IMR-90 (cell line): Measurements from ENCODE around the gene GABARAPL2. TPM values are rescaled to one million over a fixed set of nuclear protein-coding genes. Genes with fewer than 3 reads are reported as not detected.

Experiments used
- ATAC-seq: fragments of 200-7000 bp; cut with Tn5 transposase; 2 replicates; pipeline ENCODE4 v1.9.1; 2020; ENCODE audit warnings: low read depth, mild to moderate bottlenecking, moderate library complexity
- BruUV-seq: library from RNA; stranded (reverse); fragments of 400-500 nt; replicated peaks from 2 replicates; lab custom pipeline; 2021; lab: Mats Ljungman, UMichigan
- CTCF ChIA-PET: fragments of 300-600 bp; formaldehyde crosslinking; extraction: SDS; loops from one replicate; lab custom pipeline; 2021; ENCODE audit warnings: antibody characterized with exemption; lab: Yijun Ruan, JAX
- POLR2A ChIA-PET: fragments of 300-600 bp; sonication (Branson Sonifier 250); formaldehyde crosslinking; loops from one replicate; lab custom pipeline; 2022; ENCODE audit warnings: antibody characterized with exemption; ENCODE audit not compliant: unreplicated experiment; lab: Charles Lee
- DNase-seq: peaks from one replicate; pipeline ENCODE4 v3.0.0; 2013
- H2AFZ ChIP-seq: replicated peaks from 2 replicates; pipeline ENCODE3; 2013; ENCODE audit warnings: low read length, mild to moderate bottlenecking; ENCODE audit not compliant: poor library complexity
- H2AK5ac ChIP-seq: 2 replicates; pipeline ENCODE4 v1.6.1; 2013; ENCODE audit warnings: low read depth, low read length, inconsistent platforms
- H2AK9ac ChIP-seq: replicated peaks from 2 replicates; pipeline ENCODE3; 2013; ENCODE audit warnings: mild to moderate bottlenecking, low read depth, low read length, moderate library complexity; ENCODE audit not compliant: poor library complexity
- H2BK120ac ChIP-seq: 2 replicates; pipeline ENCODE4 v1.6.1; 2013; ENCODE audit warnings: low read depth, low read length, inconsistent platforms
- H2BK15ac ChIP-seq: 3 replicates; pipeline ENCODE4 v1.6.1; 2013; ENCODE audit warnings: low read depth, low read length, inconsistent platforms
- H2BK20ac ChIP-seq: 2 replicates; pipeline ENCODE4 v1.6.1; 2013; ENCODE audit warnings: low read depth, mild to moderate bottlenecking, inconsistent platforms, low read length, moderate library complexity
- H2BK5ac ChIP-seq: 2 replicates; pipeline ENCODE4 v1.6.1; 2013; ENCODE audit warnings: mild to moderate bottlenecking, low read depth, low read length, inconsistent platforms; ENCODE audit not compliant: poor library complexity, severe bottlenecking
- H3K14ac ChIP-seq: replicated peaks from 2 replicates; pipeline ENCODE4 v1.6.1; 2013; ENCODE audit warnings: low read depth, low read length, inconsistent platforms
- H3K18ac ChIP-seq: 2 replicates; pipeline ENCODE4 v1.6.1; 2013; ENCODE audit warnings: low read depth, low read length, control low read depth
- H3K23ac ChIP-seq: 2 replicates; pipeline ENCODE4 v1.6.1; 2013; ENCODE audit warnings: low read depth, low read length, inconsistent platforms
- H3K27ac ChIP-seq: 2 replicates; pipeline ENCODE4 v1.5.1; 2013; ENCODE audit warnings: mild to moderate bottlenecking, control low read depth, low read length; ENCODE audit not compliant: insufficient read depth
- H3K27me3 ChIP-seq: 2 replicates; pipeline ENCODE4 v1.6.1; 2013; ENCODE audit warnings: low read length; ENCODE audit not compliant: control insufficient read depth, insufficient read depth
- H3K36me3 ChIP-seq: 2 replicates; pipeline ENCODE4 v1.6.1; 2013; ENCODE audit warnings: low read length, mixed read lengths; ENCODE audit not compliant: control insufficient read depth, insufficient read depth
- H3K4ac ChIP-seq: 2 replicates; pipeline ENCODE4 v1.6.1; 2013; ENCODE audit warnings: low read depth, low read length, inconsistent platforms
- H3K4me1 ChIP-seq: 2 replicates; pipeline ENCODE4 v1.6.1; 2013; ENCODE audit warnings: low read length, mixed read lengths; ENCODE audit not compliant: control insufficient read depth, insufficient read depth
- H3K4me2 ChIP-seq: 2 replicates; pipeline ENCODE4 v1.6.1; 2013; ENCODE audit warnings: low read depth, mild to moderate bottlenecking, control low read depth, low read length, moderate library complexity
- H3K4me3 ChIP-seq: 2 replicates; pipeline ENCODE4 v1.5.1; 2013; ENCODE audit warnings: low read depth, mild to moderate bottlenecking, control low read depth, low read length, moderate library complexity; ENCODE audit not compliant: insufficient read depth
- H3K56ac ChIP-seq: 2 replicates; pipeline ENCODE4 v1.6.1; 2013; ENCODE audit warnings: low read length, inconsistent platforms; ENCODE audit not compliant: insufficient read depth; ENCODE audit errors: extremely low read depth
- H3K79me1 ChIP-seq, 2 experiments: 2 replicates each; pipeline ENCODE4 v1.6.1; 2013; ENCODE audit warnings: low read length in 2 of 2, inconsistent platforms in 1 of 2, low read depth in 1 of 2
- H3K9ac ChIP-seq: 2 replicates; pipeline ENCODE4 v1.6.1; 2013; ENCODE audit warnings: low read depth, low read length, control low read depth
- H3K9me1 ChIP-seq: 2 replicates; pipeline ENCODE4 v1.6.1; 2013; ENCODE audit warnings: low read length, inconsistent platforms; ENCODE audit not compliant: insufficient read depth
- H3K9me3 ChIP-seq: 2 replicates; pipeline ENCODE4 v1.6.1; 2013; ENCODE audit warnings: low read length; ENCODE audit not compliant: control insufficient read depth, insufficient read depth
- H4K20me1 ChIP-seq: 2 replicates; pipeline ENCODE4 v1.6.1; 2013; ENCODE audit warnings: low read length, inconsistent platforms; ENCODE audit not compliant: insufficient read depth
- H4K5ac ChIP-seq: 2 replicates; pipeline ENCODE4 v1.6.1; 2013; ENCODE audit warnings: mild to moderate bottlenecking, low read depth, low read length, control low read depth
- H4K8ac ChIP-seq, 2 experiments: 2 replicates each; pipeline ENCODE4 v1.6.1; 2013; ENCODE audit warnings: low read depth in 2 of 2, low read length in 2 of 2, control low read depth in 1 of 2, inconsistent platforms in 1 of 2
- H4K91ac ChIP-seq: 2 replicates; pipeline ENCODE4 v1.6.1; 2013; ENCODE audit warnings: low read depth, low read length, inconsistent platforms; ENCODE audit not compliant: insufficient read depth
- CEBPB ChIP-seq: IDR thresholded peaks from 2 replicates; pipeline ENCODE4 v1.6.1; 2012; ENCODE audit warnings: low read depth, low read length, improper control_type of control experiment
- CHD1 ChIP-seq: IDR thresholded peaks from 2 replicates; pipeline ENCODE4 v1.6.1; 2012; ENCODE audit warnings: low read depth, low read length, improper control_type of control experiment
- CTCF ChIP-seq: conservative IDR thresholded peaks from 2 replicates; pipeline ENCODE4 v1.5.1; 2012; ENCODE audit warnings: mild to moderate bottlenecking, low read depth, low read length, improper control_type of control experiment
- FOS ChIP-seq: fragments of 150-350 bp; IDR thresholded peaks from 2 replicates; pipeline ENCODE4 v1.6.1; 2016; ENCODE audit warnings: low read depth, low read length
- USF2 ChIP-seq: fragments of 150-350 bp; IDR thresholded peaks from 2 replicates; pipeline ENCODE4 v1.6.1; 2017; ENCODE audit warnings: mild to moderate bottlenecking, antibody characterized with exemption, low read length, low read depth
- WGBS, 2 experiments: methylation state at CpG; one replicate each; pipeline versions ENCODE4 v1.1.5 to v1.1.7; 2013; ENCODE audit warnings: missing lambda C conversion rate in 2 of 2; ENCODE audit not compliant: insufficient read length in 1 of 2; ENCODE audit errors: extremely low coverage in 2 of 2; 5-methylcytosine and 5-hydroxymethylcytosine counted together
- dilution Hi-C: fragments of 300-500 bp; cut with HindIII; formaldehyde crosslinking; loops from one replicate; pipeline ENCODE4 v1.14.3; 2018; ENCODE audit warnings: low sequenced_read_pairs; ENCODE audit not compliant: unreplicated experiment
- in situ Hi-C: fragments of 300-500 bp; cut with MboI; formaldehyde crosslinking; loops from 3 replicates; pipeline ENCODE4 v1.14.3; 2019; ENCODE audit warnings: low sequenced_read_pairs, inconsistent platforms, mixed read lengths
- intact Hi-C: fragments of 100-400 bp; cut with micrococcal nuclease; formaldehyde crosslinking; loops from 2 replicates; pipeline ENCODE4 v1.10.0; 2022
- polyA plus RNA-seq, 3 experiments: library from polyadenylated mRNA; depleted of rRNA; stranded (reverse); fragments of >200 nt; gene quantifications; 2 replicates each; pipeline ENCODE4 v1.2.3, GENCODE V29; 2012; ENCODE audit warnings: low replicate concordance in 1 of 3
- total RNA-seq: library from RNA; depleted of rRNA; stranded (reverse); fragments of >200 nt; gene quantifications from 2 replicates; pipeline ENCODE4 v1.2.3, GENCODE V29; 2012; rRNA removed

GABARAPL2 gene
- total and polyA plus RNA-seq, 2 of the 4 experiments (the other 2 are of a cell fraction), result 33.3 to 65.9 TPM

DNA sequence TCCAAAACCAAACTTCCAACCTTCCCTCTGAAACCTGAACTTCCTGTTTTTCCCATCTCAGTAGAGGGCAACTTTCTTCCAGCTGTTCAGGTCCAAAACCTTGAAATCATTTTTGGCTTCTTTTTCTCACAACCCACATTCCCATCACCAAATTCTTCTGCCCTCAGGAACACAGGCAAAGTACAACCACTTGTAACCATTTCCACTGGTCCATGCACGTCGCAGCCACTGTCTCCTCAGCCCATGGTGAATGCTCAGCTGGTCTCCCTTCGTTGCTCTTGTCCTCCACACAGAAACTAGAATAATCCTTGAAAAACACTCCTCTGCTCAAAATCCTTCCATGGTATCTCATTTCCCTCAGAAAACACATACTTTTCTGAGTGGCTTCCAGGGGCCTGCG lies 60.6 kb downstream of the GABARAPL2 start:
- no peak for ATAC-seq
- H4K91ac ChIP-seq, result no peak overlapping the region
- H2BK120ac ChIP-seq, result no peak overlapping the region
- no peak for TF ChIP-seq USF2
- no peak for TF ChIP-seq CTCF
- TF ChIP-seq CEBPB, result no peak
- TF ChIP-seq FOS, result no peak
- no peak for TF ChIP-seq CHD1
- H2AK5ac ChIP-seq, result no peak overlapping the region
- H3K27ac ChIP-seq, result no peak overlapping the region
- H3K4ac ChIP-seq, result no peak overlapping the region
- no peak overlapping the region for H3K4me3 ChIP-seq
- H2AK9ac ChIP-seq, result no peak overlapping the region
- no peak overlapping the region for H3K23ac ChIP-seq
- H2AFZ ChIP-seq, result no peak overlapping the region
- in situ Hi-C loops, result no loop called here
- intact Hi-C loops, result loop anchor here (10.0 kb wide), 2 partner anchors 162 to 432 kb away; partner anchors contain the start of gene TMEM170A
- DNase-seq, result no peak
- H4K20me1 ChIP-seq, result no peaks in the 10 kb centered on the region
- H3K9me1 ChIP-seq, result no peaks in the 10 kb centered on the region
- 57% methylated on average over 1 of the region's 4 CpGs; no CpG with 5 or more reads in 1 of the 2 experiments for WGBS, 2 experiments
- no peak overlapping the region for H2BK15ac ChIP-seq
- BruUV-seq, result no TSS peak
- no peak overlapping the region for H4K8ac ChIP-seq
- no peaks in the 10 kb centered on the region for H3K9me3 ChIP-seq
- no peak overlapping the region for H2BK5ac ChIP-seq
- H3K36me3 ChIP-seq, result peaks cover 51% of the 10 kb centered on the region
- no peak overlapping the region for H3K4me2 ChIP-seq
- H3K27me3 ChIP-seq, result no peaks in the 10 kb centered on the region
- no peak overlapping the region for H3K9ac ChIP-seq
- H4K5ac ChIP-seq, result no peak overlapping the region
- no peak overlapping the region for H3K14ac ChIP-seq
- no peak overlapping the region for H3K56ac ChIP-seq
- peaks cover 5 to 9% of the 10 kb centered on the region in 2 experiments for H3K79me1 ChIP-seq
- CTCF ChIA-PET, result no interaction called here
- no peak overlapping the region for H2BK20ac ChIP-seq
- H3K18ac ChIP-seq, result no peak overlapping the region
- peaks cover 5% of the 10 kb centered on the region for H3K4me1 ChIP-seq
- dilution Hi-C loops, result no loop called here
- POLR2A ChIA-PET, result no interaction called here

Other genes starting within 250 kb of the GABARAPL2 start
- gene CFDP1, start 132.9 kb upstream of the GABARAPL2 start, total RNA-seq, result 15.6 and 32.5 TPM in 2 replicates
- 36.2 and 38.7 TPM in 2 replicates for gene CFDP1, start 132.9 kb upstream of the GABARAPL2 start, polyA plus RNA-seq (2012; rRNA removed)
- 10.9 and 16.7 TPM in 2 replicates for gene TMEM170A, start 101.7 kb upstream of the GABARAPL2 start, total RNA-seq
- gene TMEM170A, start 101.7 kb upstream of the GABARAPL2 start, polyA plus RNA-seq (2012; rRNA removed), result 6.1 and 7.3 TPM in 2 replicates
- under 0.01 TPM in 2 replicates for gene CHST6, start 70.9 kb upstream of the GABARAPL2 start, total RNA-seq
- gene CHST6, start 70.9 kb upstream of the GABARAPL2 start, polyA plus RNA-seq (2012; rRNA removed), result 0.12 and 0.19 TPM in 2 replicates
- not detected in 2 replicates for gene CHST5, start 30.3 kb upstream of the GABARAPL2 start, total RNA-seq
- gene CHST5, start 30.3 kb upstream of the GABARAPL2 start, polyA plus RNA-seq (2012; rRNA removed), result not detected in 2 replicates
- gene TMEM231, start 10.1 kb upstream of the GABARAPL2 start, total RNA-seq, result 7.5 and 10.6 TPM in 2 replicates
- gene TMEM231, start 10.1 kb upstream of the GABARAPL2 start, polyA plus RNA-seq (2012; rRNA removed), result 15.4 and 15.5 TPM in 2 replicates
- gene ADAT1, start 56.9 kb downstream of the GABARAPL2 start, total RNA-seq, result 36.7 and 52.9 TPM in 2 replicates
- 22.7 and 23.4 TPM in 2 replicates for gene ADAT1, start 56.9 kb downstream of the GABARAPL2 start, polyA plus RNA-seq (2012; rRNA removed)
- gene KARS1, start 81.3 kb downstream of the GABARAPL2 start, total RNA-seq, result 228 and 229 TPM in 2 replicates
- gene KARS1, start 81.3 kb downstream of the GABARAPL2 start, polyA plus RNA-seq (2012; rRNA removed), result 111 and 122 TPM in 2 replicates
- 15.4 and 25.6 TPM in 2 replicates for gene TERF2IP, start 81.4 kb downstream of the GABARAPL2 start, total RNA-seq
- gene TERF2IP, start 81.4 kb downstream of the GABARAPL2 start, polyA plus RNA-seq (2012; rRNA removed), result 32.5 and 35.2 TPM in 2 replicates
- not detected in 2 replicates for gene CPHXL2, start 110.6 kb downstream of the GABARAPL2 start, total RNA-seq
- gene CPHXL2, start 110.6 kb downstream of the GABARAPL2 start, polyA plus RNA-seq (2012; rRNA removed), result not detected in 2 replicates
- not detected in 2 replicates for gene DUXB, start 135.1 kb downstream of the GABARAPL2 start, total RNA-seq
- gene DUXB, start 135.1 kb downstream of the GABARAPL2 start, polyA plus RNA-seq (2012; rRNA removed), result not detected in 2 replicates
- gene CPHXL, start 160.1 kb downstream of the GABARAPL2 start, total RNA-seq, result not detected in 2 replicates
- not detected in 2 replicates for gene CPHXL, start 160.1 kb downstream of the GABARAPL2 start, polyA plus RNA-seq (2012; rRNA removed)